ENCODE data around the gene MYRF.

DNA sequence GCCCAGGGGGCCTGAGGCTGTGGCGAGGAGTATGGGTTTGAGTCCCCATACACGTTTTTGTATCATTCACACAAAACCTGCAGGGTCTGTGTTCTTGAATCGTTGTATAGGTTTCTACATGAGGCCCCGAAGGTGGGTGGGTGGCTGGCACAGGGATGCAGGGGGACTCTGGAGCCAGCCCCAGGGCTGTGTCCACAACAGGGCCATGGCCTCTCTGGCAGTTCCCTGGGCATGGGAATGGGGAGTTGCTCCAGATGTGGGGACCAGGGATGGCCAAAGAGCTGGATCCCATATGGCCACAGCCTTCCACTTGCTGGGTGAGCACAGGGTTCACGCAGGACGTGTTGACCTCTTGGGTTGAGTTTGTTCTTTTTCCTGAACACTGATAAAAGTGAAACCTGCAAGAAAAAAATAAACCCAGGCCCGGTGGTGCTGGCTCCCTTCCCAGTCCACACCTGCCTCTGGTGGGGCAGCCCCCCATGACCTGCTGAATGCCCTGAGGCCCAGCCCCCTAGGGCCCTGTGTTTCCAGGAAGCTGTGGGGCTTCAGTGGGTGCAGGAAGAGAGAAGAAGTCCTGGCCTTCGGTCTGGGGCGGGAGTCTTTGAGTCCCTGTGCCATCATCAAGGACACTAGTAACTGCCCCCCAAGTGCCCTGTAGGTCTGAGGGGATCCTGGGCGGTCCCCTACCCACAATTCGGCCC, 16.1 kb downstream of the MYRF start:
- TF ChIP-seq, protein P1, sequence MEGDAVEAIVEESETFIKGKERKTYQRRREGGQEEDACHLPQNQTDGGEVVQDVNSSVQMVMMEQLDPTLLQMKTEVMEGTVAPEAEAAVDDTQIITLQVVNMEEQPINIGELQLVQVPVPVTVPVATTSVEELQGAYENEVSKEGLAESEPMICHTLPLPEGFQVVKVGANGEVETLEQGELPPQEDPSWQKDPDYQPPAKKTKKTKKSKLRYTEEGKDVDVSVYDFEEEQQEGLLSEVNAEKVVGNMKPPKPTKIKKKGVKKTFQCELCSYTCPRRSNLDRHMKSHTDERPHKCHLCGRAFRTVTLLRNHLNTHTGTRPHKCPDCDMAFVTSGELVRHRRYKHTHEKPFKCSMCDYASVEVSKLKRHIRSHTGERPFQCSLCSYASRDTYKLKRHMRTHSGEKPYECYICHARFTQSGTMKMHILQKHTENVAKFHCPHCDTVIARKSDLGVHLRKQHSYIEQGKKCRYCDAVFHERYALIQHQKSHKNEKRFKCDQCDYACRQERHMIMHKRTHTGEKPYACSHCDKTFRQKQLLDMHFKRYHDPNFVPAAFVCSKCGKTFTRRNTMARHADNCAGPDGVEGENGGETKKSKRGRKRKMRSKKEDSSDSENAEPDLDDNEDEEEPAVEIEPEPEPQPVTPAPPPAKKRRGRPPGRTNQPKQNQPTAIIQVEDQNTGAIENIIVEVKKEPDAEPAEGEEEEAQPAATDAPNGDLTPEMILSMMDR (conservative IDR thresholded peaks at IDR 0.05; ENCODE audit: low read depth, low read length) = no peak
- TF ChIP-seq EZH2 (IDR thresholded peaks at IDR 0.05; ENCODE audit: low read length, unreplicated experiment) = no peak

Measured in PC-3 (cell line).